OCI-LY3 (cell line): Measurements from ENCODE around the gene SLC35F4.

Experiments used
- H2AFZ ChIP-seq: fragments of 200-600, 300-600 bp; shearing (Covaris generic); 2 replicates; pipeline ENCODE4 v1.6.0; 2014; ENCODE audit warnings: antibody characterized with exemption, low read depth, low read length
- H3K27ac ChIP-seq: fragments of 200-600, 300-600 bp; sonication (generic); 2 replicates; pipeline ENCODE4 v1.5.1; 2014; ENCODE audit warnings: mild to moderate bottlenecking, low read length, moderate library complexity, mixed read lengths
- H3K27me3 ChIP-seq: fragments of 200-600, 300-600 bp; sonication (generic); 2 replicates; pipeline ENCODE4 v1.6.1; 2014; ENCODE audit warnings: low read depth, low read length, mixed read lengths
- H3K36me3 ChIP-seq: fragments of 200-600, 300-600 bp; sonication (generic); replicated peaks from 2 replicates; pipeline ENCODE3; 2014; ENCODE audit warnings: low read depth, low read length, mixed read lengths
- H3K4me1 ChIP-seq: fragments of 300-600, 200-600 bp; sonication (generic); 2 replicates; pipeline ENCODE4 v1.6.1; 2014; ENCODE audit warnings: low read length, mixed read lengths
- H3K4me2 ChIP-seq: fragments of 200-600, 300-600 bp; sonication (generic); 2 replicates; pipeline ENCODE4 v1.6.1; 2014; ENCODE audit warnings: low read length, mixed read lengths
- H3K4me3 ChIP-seq: fragments of 300-600, 200-600 bp; sonication (generic); 2 replicates; pipeline ENCODE4 v1.5.1; 2014; ENCODE audit warnings: antibody characterized with exemption, mild to moderate bottlenecking, low read length, moderate library complexity
- H3K79me2 ChIP-seq: fragments of 300-600, 200-600 bp; shearing (Covaris generic); 2 replicates; pipeline ENCODE4 v1.6.1; 2014; ENCODE audit warnings: mild to moderate bottlenecking, low read length, mixed read lengths
- H3K9ac ChIP-seq: fragments of 300-600, 200-600 bp; shearing (Covaris generic); 2 replicates; pipeline ENCODE4 v1.6.0; 2014; ENCODE audit warnings: mild to moderate bottlenecking, low read length, moderate library complexity
- H3K9me3 ChIP-seq: fragments of 200-600, 300-600 bp; shearing (Covaris generic); 2 replicates; pipeline ENCODE4 v1.6.1; 2014; ENCODE audit warnings: low read length, mixed read lengths; ENCODE audit not compliant: insufficient read depth
- H4K20me1 ChIP-seq: fragments of 200-600, 300-600 bp; sonication (generic); 2 replicates; pipeline ENCODE4 v1.6.1; 2016; ENCODE audit warnings: low read length, mixed read lengths; ENCODE audit not compliant: insufficient read depth
- CTCF ChIP-seq: fragments of 200-600, 300-600 bp; sonication (generic); IDR thresholded peaks from 2 replicates; pipeline ENCODE4 v1.5.1; 2014; ENCODE audit warnings: antibody characterized with exemption, low read length, low read depth
- EZH2phosphoT487 ChIP-seq: fragments of 200-600 bp; shearing (Covaris generic); IDR thresholded peaks from 2 replicates; pipeline ENCODE4 v1.6.1; 2018; ENCODE audit warnings: antibody characterized with exemption, mixed run types, low read depth

The SLC35F4 gene

DNA sequence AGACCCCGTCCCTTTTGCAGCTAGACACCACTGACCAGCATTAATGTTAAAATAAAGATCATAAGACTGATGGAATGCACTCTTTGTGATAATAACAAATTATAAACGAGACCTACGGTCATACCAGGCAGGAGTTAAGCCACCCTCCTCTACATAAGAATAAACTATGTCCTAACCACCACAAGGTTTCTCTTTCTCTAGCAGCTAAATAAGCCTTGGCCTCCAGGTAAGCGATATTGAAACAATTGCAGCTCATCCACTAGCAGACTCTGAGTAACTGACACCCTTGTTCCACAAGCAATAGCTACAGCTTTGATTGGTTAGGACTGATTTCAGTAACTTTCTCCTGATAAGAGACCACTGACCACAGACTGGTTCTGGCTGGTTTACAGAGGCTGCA, 228.0 kb downstream of the SLC35F4 start:
- no peaks in the 10 kb centered on the region for H3K4me1 ChIP-seq
- TF ChIP-seq CTCF, result no peak
- TF ChIP-seq EZH2phosphoT487, result no peak

DNA sequence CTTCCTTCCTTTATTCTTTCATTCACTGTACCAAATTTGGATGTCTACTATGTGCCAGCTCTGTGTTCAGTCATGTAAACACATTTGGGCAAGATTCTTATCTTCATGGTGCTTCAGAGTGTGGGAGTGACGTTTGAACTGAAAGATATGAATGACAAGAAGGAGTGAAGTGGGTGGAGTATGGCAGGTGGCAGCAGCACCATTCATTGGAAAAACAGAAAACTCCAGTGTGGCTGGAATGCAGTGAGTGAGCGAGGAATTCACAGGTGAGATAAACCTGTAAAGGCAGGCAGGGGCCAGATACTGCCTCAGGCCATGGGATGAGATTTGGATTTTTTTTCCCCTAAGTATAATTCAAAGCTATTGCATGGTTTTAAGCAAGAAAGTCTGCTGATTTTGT, 231.6 kb downstream of the SLC35F4 start:
- Histone ChIP-seq H3K36me3 (no peaks in the 10 kb centered on the region), H3K27me3 (no peaks in the 10 kb centered on the region), H3K4me2 (no peak overlapping the region), H3K27ac (no peak overlapping the region), H3K4me1 (no peaks in the 10 kb centered on the region), H3K4me3 (no peak overlapping the region), H4K20me1 (no peaks in the 10 kb centered on the region), H2AFZ (no peak overlapping the region), H3K79me2 (no peaks in the 10 kb centered on the region), H3K9me3 (no peaks in the 10 kb centered on the region), H3K9ac (no peak overlapping the region)
- no peak for TF ChIP-seq EZH2phosphoT487

More for the DNA sequence above, 228.0 kb downstream of the SLC35F4 start:
- Histone ChIP-seq H3K9ac (no peak overlapping the region), H3K36me3 (no peaks in the 10 kb centered on the region), H3K79me2 (no peaks in the 10 kb centered on the region), H2AFZ (no peak overlapping the region), H3K9me3 (no peaks in the 10 kb centered on the region), H3K4me2 (no peak overlapping the region), H4K20me1 (no peaks in the 10 kb centered on the region), H3K4me3 (no peak overlapping the region), H3K27ac (no peak overlapping the region), H3K27me3 (peaks cover 6% of the 10 kb centered on the region; the same call in 1 of the 2 replicates)

GRCh38 chr14:57632649-57633048, 233.2 kb downstream of the SLC35F4 start:
- Histone ChIP-seq H3K4me3 (no peak overlapping the region), H3K9ac (no peak overlapping the region), H3K4me1 (no peaks in the 10 kb centered on the region), H3K27ac (no peak overlapping the region), H3K36me3 (no peaks in the 10 kb centered on the region), H3K27me3 (no peaks in the 10 kb centered on the region), H4K20me1 (no peaks in the 10 kb centered on the region), H3K79me2 (no peaks in the 10 kb centered on the region), H2AFZ (no peak overlapping the region), H3K4me2 (no peak overlapping the region), H3K9me3 (no peaks in the 10 kb centered on the region)
- TF ChIP-seq CTCF, result no peak
- TF ChIP-seq EZH2phosphoT487, result no peak

DNA sequence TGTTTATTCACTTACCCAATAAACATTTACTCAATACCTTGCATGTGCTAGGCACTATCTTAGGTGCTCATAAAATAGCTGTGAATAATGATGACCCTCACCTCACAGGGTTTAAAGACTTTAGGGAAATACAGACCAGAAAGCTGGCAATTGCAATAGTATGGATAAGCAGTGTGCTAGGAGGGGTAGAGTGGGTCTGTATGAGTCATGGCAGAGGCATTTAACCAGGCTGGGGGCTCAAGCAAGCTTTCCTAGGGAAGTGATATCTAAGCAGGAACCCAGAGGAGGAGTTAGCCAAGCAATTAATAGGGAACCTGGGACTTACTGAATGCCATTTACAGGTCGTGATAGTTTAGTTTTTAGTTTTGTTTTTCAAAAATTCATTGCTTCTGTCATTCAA, 248.4 kb downstream of the SLC35F4 start:
- H3K4me1 ChIP-seq, result no peaks in the 10 kb centered on the region
- H3K79me2 ChIP-seq, result no peaks in the 10 kb centered on the region
- no peak overlapping the region for H3K9ac ChIP-seq
- H3K9me3 ChIP-seq, result no peaks in the 10 kb centered on the region
- H2AFZ ChIP-seq, result no peak overlapping the region
- H4K20me1 ChIP-seq, result no peaks in the 10 kb centered on the region
- no peak overlapping the region for H3K4me3 ChIP-seq
- no peak overlapping the region for H3K4me2 ChIP-seq
- H3K27me3 ChIP-seq, result 0 out of 2 replicates have a peak, but pooled peaks cover 4% of the 10 kb centered on the region
- H3K27ac ChIP-seq, result no peak overlapping the region
- TF ChIP-seq CTCF, result no peak
- TF ChIP-seq EZH2phosphoT487, result no peak
- no peaks in the 10 kb centered on the region for H3K36me3 ChIP-seq

- H4K20me1 ChIP-seq, result no peaks in the 10 kb centered on the region
- no peak overlapping the region for H3K27ac ChIP-seq
- no peaks in the 10 kb centered on the region for H3K36me3 ChIP-seq
- H3K79me2 ChIP-seq, result no peaks in the 10 kb centered on the region
- H3K4me3 ChIP-seq, result no peak overlapping the region
- H3K4me1 ChIP-seq, result no peaks in the 10 kb centered on the region
- no peak overlapping the region for H3K9ac ChIP-seq
- no peak overlapping the region for H2AFZ ChIP-seq
- H3K27me3 ChIP-seq, result peaks cover 15% of the 10 kb centered on the region
- no peaks in the 10 kb centered on the region for H3K9me3 ChIP-seq
- H3K4me2 ChIP-seq, result no peak overlapping the region
- TF ChIP-seq CTCF (no peak), EZH2phosphoT487 (no peak)
Observed at GRCh38 chr14:57612946-57613345, 252.9 kb downstream of the SLC35F4 start.
